ENCODE measurements around the gene SPHK1.

The SPHK1 gene

DNA sequence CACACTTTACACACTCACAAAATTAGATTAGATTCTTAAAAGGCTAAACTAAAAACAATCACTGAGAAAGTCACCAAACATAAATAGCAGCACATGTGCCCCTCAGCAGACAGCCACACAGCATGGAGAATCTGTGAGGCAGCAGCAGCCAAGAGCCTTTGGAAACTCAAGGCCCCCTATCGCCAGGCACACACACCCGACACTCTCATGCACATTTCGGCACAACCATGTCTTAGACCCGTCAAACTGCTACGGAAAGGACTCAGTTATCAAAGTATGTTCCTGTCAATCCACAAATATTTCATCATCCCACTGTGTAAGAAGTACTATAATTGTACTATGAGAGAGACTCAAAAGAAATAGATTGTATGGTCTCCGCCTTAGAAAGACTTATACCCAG lies 47.6 kb downstream of the SPHK1 start:
- Histone ChIP-seq H3K9me3 (ENCODE audit: insufficient read depth, low read length) (no peaks in the 10 kb centered on the region), H3K27ac (ENCODE audit: low read length) (no peak overlapping the region), H3K4me1 (ENCODE audit: low read length) (peaks cover 10% of the 10 kb centered on the region), H4K20me1 (ENCODE audit: insufficient read depth, low read length) (peaks cover 51% of the 10 kb centered on the region), H3K9ac (ENCODE audit: low read length) (no peak overlapping the region), H3K79me2 (ENCODE audit: low read length) (peaks cover 64% of the 10 kb centered on the region), H3K36me3 (replicated peaks; ENCODE audit: low read depth, low read length) (no peaks in the 10 kb centered on the region), H2AFZ (ENCODE audit: low read depth, low read length) (no peak overlapping the region), H3K27me3 (ENCODE audit: low read depth, low read length) (no peaks in the 10 kb centered on the region), H3K4me2 (ENCODE audit: low read length) (no peak overlapping the region), H3K4me3 (ENCODE audit: low read length) (no peak overlapping the region)
- TF ChIP-seq CTCF (IDR thresholded peaks at IDR 0.05; ENCODE audit: low read depth, low read length) (no peak), EZH2phosphoT487 (IDR thresholded peaks at IDR 0.05; ENCODE audit: low read depth) (no peak)

GRCh38 chr17:76432712-76433336 lies 48.4 kb downstream of the SPHK1 start:
- no peak for TF ChIP-seq EZH2phosphoT487 (IDR thresholded peaks at IDR 0.05; ENCODE audit: low read depth)
- 0 out of 2 replicates have a peak, but pooled peaks have one; percentile 18 for TF ChIP-seq CTCF (IDR thresholded peaks at IDR 0.05; ENCODE audit: low read depth, low read length)
- Histone ChIP-seq H3K4me1 (ENCODE audit: low read length) (peaks cover 8% of the 10 kb centered on the region), H4K20me1 (ENCODE audit: insufficient read depth, low read length) (peaks cover 48% of the 10 kb centered on the region), H3K4me2 (ENCODE audit: low read length) (no peak overlapping the region), H3K27me3 (ENCODE audit: low read depth, low read length) (no peaks in the 10 kb centered on the region), H3K4me3 (ENCODE audit: low read length) (no peak overlapping the region), H3K79me2 (ENCODE audit: low read length) (peaks cover 69% of the 10 kb centered on the region), H3K9me3 (ENCODE audit: insufficient read depth, low read length) (no peaks in the 10 kb centered on the region), H3K27ac (ENCODE audit: low read length) (no peak overlapping the region), H2AFZ (ENCODE audit: low read depth, low read length) (no peak overlapping the region), H3K36me3 (replicated peaks; ENCODE audit: low read depth, low read length) (no peaks in the 10 kb centered on the region), H3K9ac (ENCODE audit: low read length) (no peak overlapping the region)

DNA sequence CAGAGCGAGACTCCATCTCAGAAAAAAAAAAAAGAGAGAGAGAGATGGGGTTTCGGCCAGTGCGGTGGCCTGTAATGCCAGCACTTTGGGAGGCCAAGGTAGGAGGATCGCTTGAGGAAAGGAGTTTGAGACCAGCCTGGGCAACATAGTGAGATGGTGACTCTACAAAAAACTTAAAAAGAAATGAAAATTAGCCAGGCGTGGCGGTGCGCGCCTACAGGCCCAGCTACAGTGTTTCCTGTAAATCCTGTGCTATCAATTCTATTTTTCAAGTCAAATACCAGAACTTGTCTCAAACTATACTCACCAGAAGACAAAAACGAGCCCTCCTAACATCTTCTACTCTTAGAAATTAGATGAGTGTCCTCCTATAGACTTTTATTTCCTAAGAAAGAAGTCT lies 49.3 kb downstream of the SPHK1 start:
- peaks cover 50% of the 10 kb centered on the region for H4K20me1 ChIP-seq (ENCODE audit: insufficient read depth, low read length)
- H3K4me2 ChIP-seq (ENCODE audit: low read length): no peak overlapping the region
- no peaks in the 10 kb centered on the region for H3K27me3 ChIP-seq (ENCODE audit: low read depth, low read length)
- H3K79me2 ChIP-seq (ENCODE audit: low read length): peaks cover 78% of the 10 kb centered on the region
- no peaks in the 10 kb centered on the region for H3K4me1 ChIP-seq (ENCODE audit: low read length)
- no peak overlapping the region for H3K4me3 ChIP-seq (ENCODE audit: low read length)
- no peak overlapping the region for H3K27ac ChIP-seq (ENCODE audit: low read length)
- H3K9ac ChIP-seq (ENCODE audit: low read length): no peak overlapping the region
- no peaks in the 10 kb centered on the region for H3K36me3 ChIP-seq (replicated peaks; ENCODE audit: low read depth, low read length)
- H3K9me3 ChIP-seq (ENCODE audit: insufficient read depth, low read length): no peaks in the 10 kb centered on the region
- TF ChIP-seq CTCF (IDR thresholded peaks at IDR 0.05; ENCODE audit: low read depth, low read length) (no peak), EZH2phosphoT487 (IDR thresholded peaks at IDR 0.05; ENCODE audit: low read depth) (no peak)
- no peak overlapping the region for H2AFZ ChIP-seq (ENCODE audit: low read depth, low read length)

GRCh38 chr17:76434870-76435269 lies 50.5 kb downstream of the SPHK1 start:
- Histone ChIP-seq H3K36me3 (replicated peaks; ENCODE audit: low read depth, low read length) (no peaks in the 10 kb centered on the region), H3K27me3 (ENCODE audit: low read depth, low read length) (no peaks in the 10 kb centered on the region), H3K4me3 (ENCODE audit: low read length) (no peak overlapping the region), H3K4me1 (ENCODE audit: low read length) (no peaks in the 10 kb centered on the region), H2AFZ (ENCODE audit: low read depth, low read length) (no peak overlapping the region), H3K27ac (ENCODE audit: low read length) (no peak overlapping the region), H3K9me3 (ENCODE audit: insufficient read depth, low read length) (no peaks in the 10 kb centered on the region), H3K4me2 (ENCODE audit: low read length) (no peak overlapping the region), H4K20me1 (ENCODE audit: insufficient read depth, low read length) (peaks cover 61% of the 10 kb centered on the region), H3K9ac (ENCODE audit: low read length) (no peak overlapping the region), H3K79me2 (ENCODE audit: low read length) (peaks cover 85% of the 10 kb centered on the region)
- TF ChIP-seq CTCF (IDR thresholded peaks at IDR 0.05; ENCODE audit: low read depth, low read length): no peak
- TF ChIP-seq EZH2phosphoT487 (IDR thresholded peaks at IDR 0.05; ENCODE audit: low read depth): no peak

Measured in OCI-LY3 (cell line).